Keratinocyte (primary cell): ENCODE data around the gene DNMT3A. TPM values are rescaled to one million over a fixed set of nuclear protein-coding genes. Genes with fewer than 3 reads are reported as not detected.

Experiments
- DNase-seq: peaks from one replicate; pipeline ENCODE4 v3.0.0-alpha.2; 2011; ENCODE audit warnings: low read depth, missing footprints, low spot score
- FAIRE-seq: peaks from 2 replicates; lab custom pipeline; 2011; peaks lifted over from hg19 to GRCh38; lab: Jason Lieb, UNC
- H2AFZ ChIP-seq: 2 replicates; pipeline ENCODE4 v1.6.0; 2012; ENCODE audit warnings: low read length, control low read depth, inconsistent platforms; ENCODE audit not compliant: control insufficient read depth
- H3K27ac ChIP-seq: 2 replicates; pipeline ENCODE4 v1.5.1; 2011; ENCODE audit warnings: low read length; ENCODE audit not compliant: control insufficient read depth, insufficient read depth
- H3K27me3 ChIP-seq: 3 replicates; pipeline ENCODE4 v1.6.0; 2011; ENCODE audit warnings: low read length; ENCODE audit not compliant: control insufficient read depth, insufficient read depth; ENCODE audit errors: extremely low read depth
- H3K36me3 ChIP-seq, 2 experiments: 2 replicates in 1 of 2; 3 replicates in 1 of 2; pipeline ENCODE4 v1.5.1; 2011; ENCODE audit warnings: low read length in 2 of 2, mild to moderate bottlenecking in 1 of 2; ENCODE audit not compliant: control insufficient read depth in 2 of 2, insufficient read depth in 2 of 2; ENCODE audit errors: extremely low read depth in 1 of 2
- H3K4me1 ChIP-seq: 3 replicates; pipeline ENCODE4 v1.5.1; 2011; ENCODE audit warnings: low read length; ENCODE audit not compliant: control insufficient read depth, insufficient read depth; ENCODE audit errors: extremely low read depth
- H3K4me2 ChIP-seq: 3 replicates; pipeline ENCODE4 v1.6.0; 2011; ENCODE audit warnings: low read depth, low read length; ENCODE audit not compliant: control insufficient read depth, insufficient read depth; ENCODE audit errors: extremely low read depth
- H3K4me3 ChIP-seq, 3 experiments: fragments of 200-600 bp in 1 of 3; sonication (generic) in 1 of 3; 2 replicates in 2 of 3; 3 replicates in 1 of 3; pipeline ENCODE4 v1.5.1; 2011 to 2016; ENCODE audit warnings: low read length in 3 of 3, mild to moderate bottlenecking in 3 of 3, control low read depth in 2 of 3, inconsistent platforms in 1 of 3, low read depth in 1 of 3, mixed read lengths in 1 of 3, mixed run types in 1 of 3, moderate library complexity in 1 of 3; ENCODE audit not compliant: control insufficient read depth in 2 of 3, insufficient read depth in 2 of 3; ENCODE audit errors: extremely low read depth in 1 of 3
- H3K79me2 ChIP-seq: 2 replicates; pipeline ENCODE4 v1.6.0; 2012; ENCODE audit warnings: low read length; ENCODE audit not compliant: control insufficient read depth, insufficient read depth
- H3K9ac ChIP-seq: 3 replicates; pipeline ENCODE4 v1.6.0; 2011; ENCODE audit warnings: low read length; ENCODE audit not compliant: control insufficient read depth, insufficient read depth; ENCODE audit errors: extremely low read depth
- H3K9me1 ChIP-seq: 3 replicates; pipeline ENCODE4 v1.6.0; 2011; ENCODE audit warnings: low read length; ENCODE audit not compliant: control insufficient read depth, insufficient read depth; ENCODE audit errors: extremely low read depth
- H3K9me3 ChIP-seq: 2 replicates; pipeline ENCODE4 v1.5.1; 2012; ENCODE audit warnings: low read depth, low read length; ENCODE audit not compliant: control insufficient read depth
- H4K20me1 ChIP-seq: 3 replicates; pipeline ENCODE4 v1.6.0; 2011; ENCODE audit warnings: low read length; ENCODE audit not compliant: control insufficient read depth, insufficient read depth; ENCODE audit errors: extremely low read depth
- CTCF ChIP-seq, 3 experiments: IDR thresholded peaks in 1 of 3; conservative IDR thresholded peaks in 1 of 3; optimal IDR thresholded peaks in 1 of 3; 2 replicates in 2 of 3; 3 replicates in 1 of 3; pipeline versions ENCODE3 to v1.5.1; 2011; ENCODE audit warnings: low read length in 3 of 3, mild to moderate bottlenecking in 3 of 3, moderate library complexity in 2 of 3, control low read depth in 1 of 3, inconsistent platforms in 1 of 3; ENCODE audit not compliant: insufficient read depth in 2 of 3; ENCODE audit errors: extremely low read depth in 1 of 3
- EZH2 ChIP-seq: IDR thresholded peaks from one replicate; pipeline ENCODE4 v1.6.1; 2012; ENCODE audit warnings: inconsistent platforms, mild to moderate bottlenecking, low read length, moderate library complexity
- dilution Hi-C: fragments of 300-500 bp; cut with MboI; formaldehyde crosslinking; loops from one replicate; pipeline ENCODE4 v1.7.0; 2020; ENCODE audit warnings: low sequenced_read_pairs; ENCODE audit not compliant: extremely low pct_ligation_motif_present
- polyA plus RNA-seq, 5 experiments: library from polyadenylated mRNA; depleted of rRNA in 3 of 5; stranded (reverse) in 3 of 5; stranded (forward) in 1 of 5; unstranded in 1 of 5; fragments of >200 nt; gene quantifications; 1 replicate in 1 of 5; 2 replicates in 3 of 5; 3 replicates in 1 of 5; pipeline versions ENCODE4 v1.2.1 to v1.2.3, GENCODE V29; 2011 to 2012; ENCODE audit warnings: missing spikeins in 2 of 5, low read depth in 1 of 5, low replicate concordance in 1 of 5

Gene DNMT3A
- polyA plus RNA-seq, 1 donor (not counting 4 experiments of a cell fraction or from before 2014, with no cell fraction given): 1.5 TPM

GRCh38 chr2:25304826-25305596, 36.7 kb downstream of the DNMT3A start:
- dilution Hi-C loops: no loop called here
- FAIRE-seq (no peak), DNase-seq (no peak)
- Histone ChIP-seq H3K9me3 (no peaks in the 10 kb centered on the region), H3K4me3 (no peak overlapping the region), H3K27me3 (peaks cover 18% of the 10 kb centered on the region), H3K9me1 (no peaks in the 10 kb centered on the region), H3K36me3 (peaks cover 2 to 3% of the 10 kb centered on the region in 2 experiments), H3K4me2 (no peak overlapping the region), H3K4me1 (peaks cover 37% of the 10 kb centered on the region), H3K27ac (no peak overlapping the region), H3K9ac (no peak overlapping the region), H4K20me1 (peaks cover 18% of the 10 kb centered on the region), H3K79me2 (no peaks in the 10 kb centered on the region), H2AFZ (no peak overlapping the region)
- TF ChIP-seq EZH2: no peak
- no peak for TF ChIP-seq CTCF (optimal IDR thresholded peaks at IDR 0.05 in 1 of 3, IDR thresholded peaks at IDR 0.05 in 1 of 3, conservative IDR thresholded peaks at IDR 0.05 in 1 of 3; ENCODE audit: extremely low read depth in 1 of 3, insufficient read depth in 2 of 3, low read length in 3 of 3)

- peaks cover 2 to 3% of the 10 kb centered on the region in 2 experiments for H3K36me3 ChIP-seq
- H3K4me3 ChIP-seq: no peak overlapping the region
- dilution Hi-C loops: no loop called here
- TF ChIP-seq CTCF (optimal IDR thresholded peaks at IDR 0.05 in 1 of 3, IDR thresholded peaks at IDR 0.05 in 1 of 3, conservative IDR thresholded peaks at IDR 0.05 in 1 of 3; ENCODE audit: extremely low read depth in 1 of 3, insufficient read depth in 2 of 3, low read length in 3 of 3): no peak
- TF ChIP-seq EZH2: no peak
- no peak overlapping the region for H3K4me2 ChIP-seq
- peaks cover 18% of the 10 kb centered on the region for H3K27me3 ChIP-seq
- H3K79me2 ChIP-seq: no peaks in the 10 kb centered on the region
- no peaks in the 10 kb centered on the region for H3K9me3 ChIP-seq
- H3K9ac ChIP-seq: no peak overlapping the region
- H2AFZ ChIP-seq: no peak overlapping the region
- H3K4me1 ChIP-seq: peaks cover 37% of the 10 kb centered on the region
- peaks cover 18% of the 10 kb centered on the region for H4K20me1 ChIP-seq
- H3K9me1 ChIP-seq: no peaks in the 10 kb centered on the region
- H3K27ac ChIP-seq: no peak overlapping the region
- DNase-seq (no peak), FAIRE-seq (no peak)
These were observed 37.4 kb downstream of the DNMT3A start for GRCh38 chr2:25304321-25304720.
